ENCODE data around the gene ATP13A2.

- TF ChIP-seq POLR2AphosphoS5 (IDR thresholded peaks at IDR 0.05) (no peak), CTCF (IDR thresholded peaks at IDR 0.05 in 8 of 11, conservative IDR thresholded peaks at IDR 0.05 in 3 of 11) (no peak)
Measured at GRCh38 chr1:16972189-16972895, 39.4 kb downstream of the ATP13A2 start.

Data from spleen (tissue), 7 donors.